ENCODE data around the gene ABLIM3.

DNA sequence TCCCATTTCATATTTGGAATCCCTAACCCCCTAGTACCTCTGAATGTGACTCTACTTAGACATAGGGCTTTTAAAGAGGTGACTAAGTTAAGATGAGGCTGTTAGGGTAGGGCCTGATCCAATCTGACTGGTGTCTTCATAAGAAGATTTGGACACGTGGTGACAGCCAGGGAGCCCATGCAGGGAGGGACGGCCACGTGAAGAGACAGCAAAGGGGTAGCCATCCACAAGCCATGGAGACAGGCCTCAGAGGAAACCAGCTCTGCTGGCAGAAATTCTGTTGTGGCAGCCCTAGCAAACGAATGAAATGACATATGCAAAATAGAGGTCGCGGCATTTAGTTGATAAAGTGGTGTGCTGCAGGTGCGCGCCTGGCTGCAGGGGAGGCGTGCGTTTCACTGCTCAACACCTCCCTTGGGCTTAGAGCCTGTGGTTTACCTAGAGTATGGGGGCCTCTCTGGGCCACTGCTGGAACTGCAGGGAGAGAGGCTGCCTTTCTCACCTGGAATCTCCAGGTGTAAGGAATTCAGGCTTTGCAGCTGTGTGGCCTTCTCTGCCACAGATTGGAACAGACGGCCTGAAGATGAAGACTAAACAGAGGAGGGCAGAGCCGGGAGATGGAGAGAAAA lies 123.3 kb downstream of the ABLIM3 start:
- TF ChIP-seq SP2 (CRISPR knock-in tag; IDR thresholded peaks at IDR 0.05) = no peak
- no peak for TF ChIP-seq CREB3 (CRISPR knock-in tag; IDR thresholded peaks at IDR 0.05)
- no peak for TF ChIP-seq TCF12 (IDR thresholded peaks at IDR 0.05)
- TF ChIP-seq TCF12 (CRISPR knock-in tag; IDR thresholded peaks at IDR 0.05) = no peak
- no peak for TF ChIP-seq ZNF224 (CRISPR knock-in tag; IDR thresholded peaks at IDR 0.05)
- no peak for TF ChIP-seq MED8 (CRISPR knock-in tag; IDR thresholded peaks at IDR 0.05; ENCODE audit: insufficient replicate concordance)
- TF ChIP-seq POLR2AphosphoS5 (IDR thresholded peaks at IDR 0.05; ENCODE audit: low read depth, low read length) = no peak
